ENCODE data around the gene JOSD2.

Gene JOSD2

DNA sequence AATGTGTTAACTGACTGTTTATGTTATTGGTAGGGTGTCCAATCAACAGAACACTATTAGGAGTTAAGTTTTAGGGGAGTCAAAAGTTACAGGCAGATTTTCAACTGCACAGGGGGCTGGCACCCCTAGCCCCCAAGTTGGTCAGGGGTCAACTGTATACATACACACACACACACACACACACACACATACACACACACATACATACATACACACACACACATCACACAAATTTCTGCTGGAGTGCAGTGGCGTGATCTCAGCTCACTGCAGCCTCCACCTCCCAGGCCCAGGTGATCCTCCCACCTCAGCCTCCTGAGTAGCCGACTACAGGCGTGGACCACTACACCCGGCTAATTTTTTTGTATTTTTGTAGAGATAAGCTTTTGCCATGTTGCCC, 47.0 kb upstream of the JOSD2 start:
- Histone ChIP-seq H3K4me3 (replicated peaks; ENCODE audit: insufficient read depth, low read length) (no peak overlapping the region), H3K27me3 (ENCODE audit: insufficient read depth, poor library complexity, severe bottlenecking) (no peaks in the 10 kb centered on the region), H3K27ac (replicated peaks) (no peak overlapping the region)
- no peak for DNase-seq (ENCODE audit: low read depth in 1 of 2, low spot score in 1 of 2)
- TF ChIP-seq SPI1 (IDR thresholded peaks at IDR 0.05; ENCODE audit: borderline replicate concordance, low read depth) = no peak
- TF ChIP-seq, protein P1, sequence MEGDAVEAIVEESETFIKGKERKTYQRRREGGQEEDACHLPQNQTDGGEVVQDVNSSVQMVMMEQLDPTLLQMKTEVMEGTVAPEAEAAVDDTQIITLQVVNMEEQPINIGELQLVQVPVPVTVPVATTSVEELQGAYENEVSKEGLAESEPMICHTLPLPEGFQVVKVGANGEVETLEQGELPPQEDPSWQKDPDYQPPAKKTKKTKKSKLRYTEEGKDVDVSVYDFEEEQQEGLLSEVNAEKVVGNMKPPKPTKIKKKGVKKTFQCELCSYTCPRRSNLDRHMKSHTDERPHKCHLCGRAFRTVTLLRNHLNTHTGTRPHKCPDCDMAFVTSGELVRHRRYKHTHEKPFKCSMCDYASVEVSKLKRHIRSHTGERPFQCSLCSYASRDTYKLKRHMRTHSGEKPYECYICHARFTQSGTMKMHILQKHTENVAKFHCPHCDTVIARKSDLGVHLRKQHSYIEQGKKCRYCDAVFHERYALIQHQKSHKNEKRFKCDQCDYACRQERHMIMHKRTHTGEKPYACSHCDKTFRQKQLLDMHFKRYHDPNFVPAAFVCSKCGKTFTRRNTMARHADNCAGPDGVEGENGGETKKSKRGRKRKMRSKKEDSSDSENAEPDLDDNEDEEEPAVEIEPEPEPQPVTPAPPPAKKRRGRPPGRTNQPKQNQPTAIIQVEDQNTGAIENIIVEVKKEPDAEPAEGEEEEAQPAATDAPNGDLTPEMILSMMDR (IDR thresholded peaks at IDR 0.05; ENCODE audit: insufficient read depth, low read length) = no peak
- TF ChIP-seq GABPA (IDR thresholded peaks at IDR 0.05; ENCODE audit: low read depth) = no peak
- TF ChIP-seq, protein P2, sequence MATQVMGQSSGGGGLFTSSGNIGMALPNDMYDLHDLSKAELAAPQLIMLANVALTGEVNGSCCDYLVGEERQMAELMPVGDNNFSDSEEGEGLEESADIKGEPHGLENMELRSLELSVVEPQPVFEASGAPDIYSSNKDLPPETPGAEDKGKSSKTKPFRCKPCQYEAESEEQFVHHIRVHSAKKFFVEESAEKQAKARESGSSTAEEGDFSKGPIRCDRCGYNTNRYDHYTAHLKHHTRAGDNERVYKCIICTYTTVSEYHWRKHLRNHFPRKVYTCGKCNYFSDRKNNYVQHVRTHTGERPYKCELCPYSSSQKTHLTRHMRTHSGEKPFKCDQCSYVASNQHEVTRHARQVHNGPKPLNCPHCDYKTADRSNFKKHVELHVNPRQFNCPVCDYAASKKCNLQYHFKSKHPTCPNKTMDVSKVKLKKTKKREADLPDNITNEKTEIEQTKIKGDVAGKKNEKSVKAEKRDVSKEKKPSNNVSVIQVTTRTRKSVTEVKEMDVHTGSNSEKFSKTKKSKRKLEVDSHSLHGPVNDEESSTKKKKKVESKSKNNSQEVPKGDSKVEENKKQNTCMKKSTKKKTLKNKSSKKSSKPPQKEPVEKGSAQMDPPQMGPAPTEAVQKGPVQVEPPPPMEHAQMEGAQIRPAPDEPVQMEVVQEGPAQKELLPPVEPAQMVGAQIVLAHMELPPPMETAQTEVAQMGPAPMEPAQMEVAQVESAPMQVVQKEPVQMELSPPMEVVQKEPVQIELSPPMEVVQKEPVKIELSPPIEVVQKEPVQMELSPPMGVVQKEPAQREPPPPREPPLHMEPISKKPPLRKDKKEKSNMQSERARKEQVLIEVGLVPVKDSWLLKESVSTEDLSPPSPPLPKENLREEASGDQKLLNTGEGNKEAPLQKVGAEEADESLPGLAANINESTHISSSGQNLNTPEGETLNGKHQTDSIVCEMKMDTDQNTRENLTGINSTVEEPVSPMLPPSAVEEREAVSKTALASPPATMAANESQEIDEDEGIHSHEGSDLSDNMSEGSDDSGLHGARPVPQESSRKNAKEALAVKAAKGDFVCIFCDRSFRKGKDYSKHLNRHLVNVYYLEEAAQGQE (IDR thresholded peaks at IDR 0.05; ENCODE audit: insufficient replicate concordance, low read depth) = no peak
- no peak for TF ChIP-seq POLR2AphosphoS5 (IDR thresholded peaks at IDR 0.05; ENCODE audit: low read depth)

DNA sequence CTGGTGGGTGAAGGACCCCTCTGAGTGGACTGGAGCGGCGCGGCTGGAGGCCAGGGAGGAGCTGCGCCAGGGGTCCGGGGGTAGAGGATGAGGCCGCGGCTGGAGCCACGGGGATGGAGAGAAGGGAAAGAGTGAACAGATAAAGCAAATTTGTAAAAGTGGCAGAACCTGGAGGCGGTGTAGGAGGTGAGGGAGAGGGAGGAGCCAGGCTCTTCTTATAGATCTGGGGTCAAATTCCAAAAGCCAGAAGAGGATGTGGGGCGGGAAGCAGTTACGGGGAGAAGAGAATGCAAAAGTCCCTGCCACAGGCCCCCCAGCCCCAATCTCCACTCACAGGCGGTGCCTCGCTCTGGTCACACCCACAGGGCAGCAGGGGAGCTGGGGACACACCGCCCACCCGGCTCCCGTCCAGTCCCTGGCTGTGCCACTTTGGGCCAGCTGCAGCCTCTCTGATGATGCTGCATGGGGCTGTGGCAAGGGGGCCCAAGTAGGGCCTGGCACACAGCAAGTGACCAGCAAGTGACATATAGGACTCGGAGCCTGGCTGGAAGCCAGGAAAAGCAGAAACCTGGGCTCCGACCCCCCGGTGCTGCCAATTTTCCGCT, 46.1 kb upstream of the JOSD2 start:
- Histone ChIP-seq H3K4me3 (replicated peaks; ENCODE audit: insufficient read depth, low read length) (no peak overlapping the region), H3K27me3 (ENCODE audit: insufficient read depth, poor library complexity, severe bottlenecking) (peaks cover 1% of the 10 kb centered on the region), H3K27ac (replicated peaks) (no peak overlapping the region)
- TF ChIP-seq SPI1 (IDR thresholded peaks at IDR 0.05; ENCODE audit: borderline replicate concordance, low read depth) (no peak), POLR2AphosphoS5 (IDR thresholded peaks at IDR 0.05; ENCODE audit: low read depth) (no peak), GABPA (IDR thresholded peaks at IDR 0.05; ENCODE audit: low read depth) (no peak)
- TF ChIP-seq, protein P1 (IDR thresholded peaks at IDR 0.05; ENCODE audit: insufficient read depth, low read length) = no peak
- TF ChIP-seq, protein P2 (IDR thresholded peaks at IDR 0.05; ENCODE audit: insufficient replicate concordance, low read depth) = no peak
- no peak for DNase-seq (ENCODE audit: low read depth in 1 of 2, low spot score in 1 of 2)

DNA sequence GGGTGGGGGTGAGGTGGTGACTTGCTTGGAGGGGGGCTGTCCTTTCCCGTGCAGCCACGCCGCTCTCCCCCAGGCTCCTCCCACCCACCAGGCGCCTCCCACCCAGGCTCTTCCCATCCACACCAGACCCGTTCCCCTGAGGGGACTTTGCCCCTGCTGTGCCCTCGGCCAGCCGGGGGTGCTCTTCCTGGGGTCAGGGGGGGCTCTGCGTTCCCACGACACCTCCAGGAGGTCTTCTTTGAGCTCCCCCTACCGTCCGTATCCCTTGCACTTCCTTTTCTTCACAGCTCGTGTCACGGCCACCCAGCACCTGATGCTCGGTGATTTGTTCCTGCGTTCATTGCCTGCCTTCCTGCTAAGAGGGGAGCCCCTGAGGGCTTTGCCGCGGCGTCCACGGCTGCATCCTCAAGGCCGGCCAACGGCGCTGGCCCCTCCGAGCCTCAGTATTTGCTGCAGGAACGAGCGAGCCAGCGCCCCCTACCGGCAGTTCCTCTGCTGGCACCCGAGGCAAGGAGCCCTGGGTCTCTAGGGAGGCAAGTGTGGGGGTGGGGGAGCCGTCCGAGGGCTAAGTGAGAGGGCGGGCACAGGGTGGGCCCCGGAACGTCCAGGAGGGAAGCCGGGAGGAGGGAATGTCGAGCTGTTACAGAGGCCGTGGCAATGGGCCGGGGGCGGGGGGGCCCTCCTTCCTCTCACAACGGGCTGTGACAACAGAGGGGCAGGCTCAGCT, 45.5 kb upstream of the JOSD2 start:
- peak overlapping the region; percentile 28 for H3K4me3 ChIP-seq (replicated peaks; ENCODE audit: insufficient read depth, low read length)
- peaks cover 8% of the 10 kb centered on the region for H3K27me3 ChIP-seq (ENCODE audit: insufficient read depth, poor library complexity, severe bottlenecking)
- DNase-seq (ENCODE audit: low read depth in 1 of 2, low spot score in 1 of 2) = peak; percentile 39 to 48
- no peak overlapping the region for H3K27ac ChIP-seq (replicated peaks)
- TF ChIP-seq POLR2AphosphoS5 (IDR thresholded peaks at IDR 0.05; ENCODE audit: low read depth) (no peak), SPI1 (IDR thresholded peaks at IDR 0.05; ENCODE audit: borderline replicate concordance, low read depth) (peak; percentile 55)
- TF ChIP-seq, protein P1 (IDR thresholded peaks at IDR 0.05; ENCODE audit: insufficient read depth, low read length) = peak; percentile 54

All from HL-60 (cell line).